Right ventricle myocardium superior (tissue), 1 donor: Measurements from ENCODE around the gene ZNF281. TPM values are rescaled to one million over a fixed set of nuclear protein-coding genes. Genes with fewer than 3 reads are reported as not detected.

Experiments used
- ATAC-seq: fragments of 200-7000 bp; cut with Tn5 transposase; one replicate; pipeline ENCODE4 v1.9.1; 2020; ENCODE audit warnings: mild to moderate bottlenecking; ENCODE audit not compliant: poor library complexity
- DNase-seq: peaks from one replicate; pipeline ENCODE4 v3.0.0-alpha.2; 2020
- intact Hi-C: fragments of 100-400 bp; cut with DNase I; formaldehyde crosslinking; loops from one replicate; pipeline ENCODE4 v1.11.2; 2022
- total RNA-seq: library from RNA; stranded (reverse); fragmentation: NEBNext Ultra II Directional; extraction: Animal tissue kit (Norgen Biotek cat#: 25700); gene quantifications from one replicate; pipeline ENCODE4 v1.2.1, GENCODE V29; 2021
- donor health status: DM: no; HTN: yes; CAD: no; lungs with severe emphysema.

ZNF281 gene
- total RNA-seq, 1 donor from 2014 or later, result 7.3 TPM

DNA sequence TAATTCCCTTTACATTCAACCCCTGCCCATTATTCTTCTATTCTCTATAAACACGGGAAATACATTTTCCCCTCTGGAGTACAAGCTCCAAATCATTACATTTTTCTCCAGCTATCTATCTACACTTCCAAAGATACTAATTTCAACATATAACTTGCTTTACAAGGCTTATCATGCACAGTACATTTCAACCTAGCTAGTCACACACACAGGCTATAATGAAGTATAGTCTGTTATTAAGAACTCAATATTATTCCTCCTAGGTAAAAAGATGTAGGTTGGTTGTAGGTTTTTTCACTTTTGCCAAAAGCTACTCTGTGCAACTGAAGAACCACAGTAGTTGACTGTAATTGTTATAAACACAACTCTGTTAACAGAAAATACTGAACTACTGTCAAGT, 8.1 kb downstream of the ZNF281 start:
- intact Hi-C loops, result no loop called here
- no peak for DNase-seq
- no peak for ATAC-seq

GRCh38 chr1:200401263-200401662, 8.6 kb downstream of the ZNF281 start:
- ATAC-seq, result no peak
- DNase-seq, result no peak
- intact Hi-C loops, result no loop called here

DNA sequence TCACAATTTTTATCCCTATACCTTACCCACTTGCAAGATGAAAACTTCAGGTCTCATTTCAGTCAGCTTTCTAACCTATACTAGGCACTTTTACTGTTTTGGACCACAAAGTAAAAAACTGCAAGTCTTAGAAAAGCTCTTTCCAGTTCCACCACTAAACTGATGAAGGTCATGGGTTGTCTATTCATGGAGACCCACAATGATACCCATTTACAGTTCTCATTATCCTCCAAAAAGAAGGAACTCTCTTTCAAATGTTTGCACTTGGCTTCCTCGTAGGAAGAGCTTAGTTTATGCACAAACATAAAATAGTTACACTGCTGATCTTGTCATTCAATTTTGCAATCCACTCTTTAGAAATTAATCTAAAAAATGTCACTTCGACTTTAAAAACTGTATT, 9.3 kb downstream of the ZNF281 start:
- DNase-seq (no peak), ATAC-seq (no peak)
- intact Hi-C loops, result no loop called here

- no peak for ATAC-seq
Observed at GRCh38 chr1:200399860-200400259, 10.0 kb downstream of the ZNF281 start.

DNA sequence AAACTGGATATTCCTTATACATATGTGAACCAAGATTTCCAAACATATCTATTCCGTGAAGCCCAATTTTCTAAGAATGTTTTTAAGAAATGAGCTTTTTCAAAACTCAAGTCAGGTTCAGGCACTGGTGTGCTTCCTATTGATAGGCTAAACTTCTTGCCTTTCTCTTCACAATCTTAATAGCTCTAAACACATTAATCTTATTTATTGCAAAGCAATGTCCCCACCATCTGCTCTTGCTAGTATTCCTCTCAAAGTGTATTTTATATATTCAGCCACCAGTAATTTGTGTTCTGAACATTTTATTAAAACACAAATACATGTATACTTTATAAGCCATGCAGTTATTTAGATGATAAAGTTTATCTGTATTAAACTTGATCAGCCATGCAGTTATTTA, 11.5 kb downstream of the ZNF281 start:
- ATAC-seq (no peak), DNase-seq (no peak)
- intact Hi-C loops, result no loop called here

More at GRCh38 chr1:200399860-200400259, 10.0 kb downstream of the ZNF281 start:
- intact Hi-C loops, result no loop called here
- DNase-seq, result no peak

GRCh38 chr1:200392625-200393185, 17.1 kb downstream of the ZNF281 start:
- intact Hi-C loops, result no loop called here
- no peak for DNase-seq
- ATAC-seq, result no peak

DNA sequence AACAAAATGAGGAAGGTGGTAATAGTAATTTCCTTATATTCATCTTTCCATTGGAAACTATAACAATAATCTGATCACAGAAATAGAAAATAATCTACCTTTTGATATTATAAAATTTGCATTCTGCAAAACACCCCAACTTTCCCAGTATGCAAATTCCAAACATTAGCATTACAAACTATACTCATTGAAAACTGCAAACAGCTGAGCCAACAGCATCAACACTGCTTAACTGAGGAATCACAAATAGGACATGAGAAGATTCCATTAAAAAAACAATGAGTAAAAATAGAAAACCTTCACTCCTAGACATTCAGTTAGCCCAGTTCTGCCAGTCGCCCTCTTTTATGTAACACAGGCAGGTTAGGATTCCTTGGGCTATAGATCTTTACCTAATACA, 18.1 kb downstream of the ZNF281 start:
- intact Hi-C loops, result no loop called here
- ATAC-seq, result no peak
- DNase-seq, result no peak

DNA sequence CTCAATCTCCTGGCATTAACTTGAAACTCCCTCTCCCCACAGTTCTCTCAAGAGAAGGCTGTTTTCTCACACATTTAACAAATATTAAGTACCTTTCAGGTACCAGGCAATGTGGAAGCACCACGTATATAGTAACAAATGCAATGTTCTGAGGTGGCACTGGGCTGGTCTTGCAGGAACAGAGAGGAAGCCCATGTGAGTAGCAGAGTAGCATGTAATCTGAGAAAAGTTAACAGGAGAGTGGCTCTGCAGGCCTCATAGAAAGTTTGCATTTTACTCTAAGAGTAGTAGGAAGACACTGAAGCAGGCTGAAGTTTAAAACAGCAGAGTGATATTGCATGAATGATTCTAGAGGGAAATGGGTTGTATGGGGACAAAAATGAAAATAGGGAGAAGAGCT, 21.0 kb downstream of the ZNF281 start:
- intact Hi-C loops, result no loop called here
- no peak for DNase-seq
- ATAC-seq, result no peak

DNA sequence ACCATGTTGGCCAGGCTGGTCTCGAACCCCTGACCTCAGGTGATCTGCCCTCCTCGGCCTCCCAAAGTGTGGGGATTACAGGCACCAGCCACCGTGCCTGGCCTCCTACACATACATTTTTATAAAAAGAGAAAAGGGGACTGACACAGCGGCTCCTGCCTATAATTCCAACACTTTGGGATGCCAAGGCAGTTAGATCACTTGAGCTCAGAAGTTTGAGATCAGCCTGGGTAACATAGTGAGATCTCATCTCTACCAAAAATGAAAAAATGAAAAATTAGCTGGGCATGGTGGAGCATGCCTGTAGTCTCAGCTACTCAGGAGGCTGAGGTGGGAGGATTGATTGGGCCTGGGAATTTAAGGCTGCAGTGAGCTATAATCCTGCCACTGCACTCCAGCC, 23.4 kb downstream of the ZNF281 start:
- intact Hi-C loops, result no loop called here
- ATAC-seq (no peak), DNase-seq (no peak)

DNA sequence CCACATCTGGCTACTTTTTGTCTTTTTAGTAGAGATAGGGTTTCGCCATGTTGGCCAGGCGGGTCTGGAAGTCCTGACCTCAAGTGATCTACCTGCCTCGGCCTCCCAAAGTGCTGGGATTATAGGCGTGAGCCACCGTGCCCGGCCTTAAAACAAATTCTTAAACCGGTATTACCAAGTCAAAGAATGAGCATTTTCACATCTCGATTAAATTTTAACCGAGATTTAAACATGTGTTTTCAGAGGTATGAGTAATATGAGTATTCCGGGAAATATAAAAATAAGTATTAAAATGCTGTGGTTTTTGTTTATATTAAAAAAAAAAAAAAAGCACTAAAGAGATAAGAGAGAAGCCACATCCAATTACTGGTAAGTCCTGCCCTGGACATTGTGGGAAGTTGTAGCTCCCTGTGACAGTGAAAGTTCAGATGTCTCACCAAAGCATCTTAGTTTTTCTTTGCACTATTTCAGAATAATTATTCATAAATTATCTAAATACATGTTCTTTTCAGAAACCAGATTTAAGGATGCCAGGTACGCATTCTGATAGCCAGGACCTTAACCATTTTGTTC, 24.9 kb downstream of the ZNF281 start:
- intact Hi-C loops, result no loop called here
- ATAC-seq, result no peak
- DNase-seq, result no peak

- intact Hi-C loops, result no loop called here
- DNase-seq, result no peak
- no peak for ATAC-seq
Observed at GRCh38 chr1:200381256-200381984, 28.4 kb downstream of the ZNF281 start.

DNA sequence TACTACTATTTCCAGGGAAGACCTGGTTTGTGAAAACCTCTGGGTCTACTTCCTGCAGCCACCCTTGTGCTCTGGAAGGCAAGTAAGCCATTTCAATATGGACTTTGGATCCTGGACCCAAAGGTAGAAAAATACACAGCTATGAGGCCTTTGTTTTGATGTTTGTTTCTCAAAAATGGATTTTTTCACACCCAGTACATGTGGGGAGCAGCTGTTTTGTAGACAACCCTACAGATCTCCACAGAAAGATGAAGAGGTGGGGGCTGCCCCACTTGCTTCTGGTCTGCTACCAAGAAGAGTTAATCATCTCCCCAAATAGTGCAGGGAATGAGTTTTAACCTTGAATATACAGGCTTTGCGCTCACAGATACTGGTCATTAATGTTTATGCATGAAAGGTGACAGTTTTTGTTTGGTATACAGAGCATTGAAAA, 29.2 kb downstream of the ZNF281 start:
- intact Hi-C loops, result no loop called here
- DNase-seq (no peak), ATAC-seq (no peak)

DNA sequence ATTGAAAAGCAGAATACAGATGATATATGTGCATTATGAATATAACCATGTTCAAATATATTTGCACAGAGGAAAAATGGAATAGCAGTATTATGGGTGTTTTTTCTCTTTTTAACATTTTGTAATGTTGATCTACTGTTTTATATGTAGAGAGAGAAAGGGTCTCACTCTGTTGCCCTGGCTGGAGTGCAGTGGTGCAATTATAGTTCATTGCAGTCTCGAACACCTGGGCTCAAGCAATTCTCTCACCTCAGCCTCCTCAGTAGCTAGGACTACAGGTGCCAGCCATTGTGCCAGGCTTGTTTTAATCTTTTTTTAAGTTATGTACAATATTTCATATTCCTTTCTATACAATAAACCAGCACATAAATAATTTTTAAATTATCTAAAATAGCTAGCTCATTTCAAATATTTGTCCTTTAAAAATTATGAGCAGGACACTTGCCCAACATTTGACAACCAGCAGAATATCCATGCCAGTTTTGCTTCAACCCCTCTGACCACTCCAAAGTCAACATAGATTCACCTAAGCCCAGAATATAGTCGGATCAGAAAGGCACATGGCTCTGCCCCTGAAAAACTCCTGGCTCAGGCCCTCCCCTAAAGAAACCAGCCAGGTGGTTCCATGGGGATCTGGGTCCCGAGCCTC, 29.8 kb downstream of the ZNF281 start:
- intact Hi-C loops, result no loop called here
- no peak for DNase-seq
- ATAC-seq, result no peak

- ATAC-seq, result no peak
- DNase-seq, result no peak
- intact Hi-C loops, result no loop called here
Observed at GRCh38 chr1:200379432-200379757, 30.4 kb downstream of the ZNF281 start.

- no peak for DNase-seq
- intact Hi-C loops, result no loop called here
- no peak for ATAC-seq
Observed at GRCh38 chr1:200378096-200378495, 31.7 kb downstream of the ZNF281 start.

GRCh38 chr1:200376528-200376927, 33.3 kb downstream of the ZNF281 start:
- intact Hi-C loops, result no loop called here
- ATAC-seq, result no peak
- DNase-seq, result no peak

- intact Hi-C loops, result no loop called here
- no peak for ATAC-seq
- DNase-seq, result no peak
Observed at GRCh38 chr1:200374569-200375295, 35.1 kb downstream of the ZNF281 start.

DNA sequence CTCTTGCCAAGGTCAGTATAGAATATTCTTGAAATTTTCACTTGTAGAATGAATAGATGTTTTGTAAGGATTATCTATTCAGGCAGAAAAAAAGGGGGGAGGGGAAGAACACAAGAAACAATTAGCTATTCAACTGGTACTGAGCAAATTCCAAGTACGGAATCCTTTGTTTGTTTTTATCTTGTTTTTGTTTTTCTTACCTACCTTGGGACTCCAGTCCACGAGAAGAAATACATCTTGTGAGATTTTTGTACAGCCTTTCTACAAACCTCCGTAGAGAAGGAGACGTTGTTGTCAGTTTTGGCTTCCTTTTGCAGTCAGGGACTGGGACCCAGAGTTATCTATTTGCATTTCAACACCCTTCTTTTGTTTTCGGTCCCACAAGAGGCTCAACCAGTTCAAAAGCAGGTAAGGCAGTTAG, 36.0 kb downstream of the ZNF281 start:
- intact Hi-C loops, result no loop called here
- no peak for DNase-seq
- no peak for ATAC-seq

GRCh38 chr1:200372885-200373181, 37.0 kb downstream of the ZNF281 start:
- intact Hi-C loops, result no loop called here
- DNase-seq (no peak), ATAC-seq (no peak)
